Cardiac septum (tissue), 1 donor: Measurements from ENCODE around the gene CNOT8. TPM values are rescaled to one million over a fixed set of nuclear protein-coding genes. Genes with fewer than 3 reads are reported as not detected.

ENCODE experiments used
- DNase-seq: peaks from one replicate; pipeline ENCODE4 v3.0.0-alpha.2; 2020; ENCODE audit warnings: low spot score
- intact Hi-C: fragments of 100-400 bp; cut with DNase I; formaldehyde crosslinking; loops from one replicate; pipeline ENCODE4 v1.14.0; 2022
- total RNA-seq: library from RNA; stranded (reverse); fragmentation: NEBNext Ultra II Directional; extraction: Animal tissue kit (Norgen Biotek cat#: 25700); gene quantifications from one replicate; pipeline ENCODE4 v1.2.1, GENCODE V29; 2021
- donor health status: DM: no; HTN: no; CAD: no.

CNOT8 gene
- total RNA-seq, 1 donor from 2014 or later: 22.5 TPM

DNA sequence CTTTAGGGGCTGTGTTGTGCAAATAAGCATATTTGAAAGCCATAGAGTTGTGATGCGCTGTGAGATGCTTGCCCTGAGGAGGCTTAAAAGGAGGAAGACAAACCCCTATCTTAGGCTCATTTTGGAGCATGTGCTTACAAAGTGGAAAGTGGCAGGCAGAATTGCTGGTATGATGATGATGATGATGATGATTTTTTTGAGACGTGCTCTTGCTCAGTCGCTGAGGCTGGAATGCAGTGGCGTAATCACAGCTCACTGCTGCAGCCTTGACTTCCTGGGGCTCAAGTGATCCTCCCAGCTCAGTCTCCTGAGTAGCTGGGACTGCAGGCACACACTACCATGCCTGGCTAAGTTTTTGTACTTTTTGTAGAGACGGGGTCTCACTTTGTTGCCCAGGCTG is 1.7 kb downstream of the CNOT8 start:
- no peak for DNase-seq
- intact Hi-C loops: no loop called here

DNA sequence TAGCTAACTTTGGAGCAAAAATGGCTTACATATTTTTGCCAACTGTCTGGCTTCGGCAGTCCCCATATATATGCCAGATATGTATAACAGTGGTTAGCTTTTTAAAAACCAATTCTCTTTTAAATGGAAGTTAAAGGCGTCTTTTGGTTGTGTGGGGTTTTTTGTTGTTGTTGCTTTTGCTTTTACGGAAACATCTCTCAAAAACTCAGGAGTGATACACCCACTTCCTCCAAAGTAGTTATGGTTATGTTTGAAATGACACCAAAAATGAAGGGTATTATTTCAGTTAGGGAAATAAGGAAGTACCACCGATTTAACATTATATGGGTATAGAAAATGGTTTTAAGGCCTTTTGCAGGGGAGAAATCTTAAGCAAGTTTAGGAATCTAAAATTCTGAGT is 2.3 kb downstream of the CNOT8 start:
- intact Hi-C loops: no loop called here
- no peak for DNase-seq

GRCh38 chr5:154861946-154862345 is 3.5 kb downstream of the CNOT8 start:
- DNase-seq: no peak
- intact Hi-C loops: no loop called here

GRCh38 chr5:154862766-154863165 is 4.3 kb downstream of the CNOT8 start:
- intact Hi-C loops: no loop called here
- DNase-seq: no peak

DNA sequence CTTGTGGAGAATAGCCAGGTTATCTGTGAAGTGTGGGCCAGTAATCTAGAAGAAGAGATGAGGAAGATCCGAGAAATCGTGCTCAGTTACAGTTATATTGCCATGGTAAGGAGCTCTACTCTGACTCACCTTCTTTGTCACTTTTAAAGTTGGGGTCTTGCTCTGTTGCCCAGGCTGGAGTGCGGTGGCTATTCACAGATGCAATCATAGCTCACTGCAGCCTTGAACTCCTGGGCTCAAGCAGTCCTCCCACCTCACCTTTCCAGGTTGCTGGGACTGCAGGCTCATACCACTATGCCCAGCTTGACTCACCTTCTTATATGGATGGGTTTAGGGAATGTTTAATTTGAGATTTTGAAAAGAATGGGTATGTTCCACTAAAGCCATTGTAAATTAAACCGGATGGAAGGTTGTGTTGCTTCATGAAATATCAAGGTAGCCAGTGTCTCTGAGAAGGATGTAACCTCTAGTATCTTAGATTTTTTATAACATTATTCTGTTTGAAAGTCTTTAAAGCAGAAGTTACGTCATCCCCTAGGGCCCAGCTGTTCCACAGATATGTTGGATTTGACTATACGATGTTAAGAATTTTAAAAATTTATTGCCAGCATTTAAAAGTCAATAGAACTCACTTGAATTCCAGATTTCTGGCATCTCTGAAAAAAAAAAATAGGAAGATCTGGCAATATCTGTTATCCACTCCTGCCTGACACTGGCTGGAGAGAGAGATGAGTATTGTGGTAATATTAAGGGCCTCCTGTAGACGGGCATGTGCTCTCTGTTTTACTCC is 5.1 kb downstream of the CNOT8 start:
- intact Hi-C loops: no loop called here
- DNase-seq: no peak

DNA sequence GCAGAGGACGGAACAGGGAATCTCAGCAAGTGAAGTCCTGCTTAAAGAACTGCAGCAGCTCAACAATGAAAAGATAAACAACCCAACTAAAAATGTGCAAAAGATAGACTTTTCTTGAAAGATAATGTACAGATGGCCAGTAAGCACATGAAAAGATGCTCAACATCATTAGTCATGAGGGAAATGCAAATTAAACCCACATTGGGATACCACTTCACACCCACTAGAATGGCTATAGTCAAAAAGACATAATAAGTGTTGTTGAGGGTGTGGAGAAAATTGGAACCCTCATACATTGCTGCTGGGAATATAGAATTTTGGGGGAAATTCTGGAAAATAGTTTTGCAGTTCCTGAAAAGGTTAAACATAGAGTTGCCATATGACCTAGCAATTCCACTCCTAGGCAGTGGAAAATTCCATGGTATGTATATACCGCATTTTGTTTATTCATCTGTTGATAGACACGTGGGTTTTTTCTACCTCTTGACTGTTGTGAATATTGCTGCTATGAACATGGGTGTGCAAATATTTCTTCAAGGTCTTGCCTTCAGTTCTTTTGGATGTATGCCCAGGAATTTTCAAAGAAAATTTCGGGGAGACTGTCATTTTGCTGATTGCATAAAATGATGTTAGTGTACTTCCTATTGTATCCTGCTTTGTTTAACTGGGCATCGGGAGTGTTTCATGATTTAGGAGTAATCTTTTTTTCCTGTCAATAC is 7.2 kb downstream of the CNOT8 start:
- intact Hi-C loops: no loop called here
- DNase-seq: no peak

DNA sequence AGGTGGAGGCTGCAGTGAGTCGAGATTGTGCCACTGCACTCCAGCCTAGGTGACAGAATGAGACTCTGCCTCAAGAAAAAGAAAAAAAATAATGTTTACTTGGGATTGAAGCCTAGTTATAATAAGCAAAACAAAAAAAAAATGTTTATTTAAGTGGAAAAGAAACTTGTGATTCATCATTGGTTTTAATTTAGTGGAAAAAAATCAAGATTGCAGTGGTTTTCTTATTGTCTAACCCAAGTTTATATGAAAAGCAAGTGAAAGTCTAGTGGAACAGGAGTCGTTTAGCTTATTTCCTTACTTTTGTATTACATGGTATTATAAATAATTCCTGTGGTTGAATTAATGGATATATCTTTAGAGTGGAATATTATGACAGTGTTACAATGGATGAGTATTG is 8.4 kb downstream of the CNOT8 start:
- intact Hi-C loops: no loop called here
- no peak for DNase-seq

- no peak for DNase-seq
- intact Hi-C loops: no loop called here
Measured at GRCh38 chr5:154868702-154869101, 10.3 kb downstream of the CNOT8 start.

- intact Hi-C loops: no loop called here
- DNase-seq: no peak
Measured at GRCh38 chr5:154871734-154872133, 13.3 kb downstream of the CNOT8 start.

- intact Hi-C loops: no loop called here
- no peak for DNase-seq
Measured at GRCh38 chr5:154873791-154874331, 15.4 kb downstream of the CNOT8 start.

DNA sequence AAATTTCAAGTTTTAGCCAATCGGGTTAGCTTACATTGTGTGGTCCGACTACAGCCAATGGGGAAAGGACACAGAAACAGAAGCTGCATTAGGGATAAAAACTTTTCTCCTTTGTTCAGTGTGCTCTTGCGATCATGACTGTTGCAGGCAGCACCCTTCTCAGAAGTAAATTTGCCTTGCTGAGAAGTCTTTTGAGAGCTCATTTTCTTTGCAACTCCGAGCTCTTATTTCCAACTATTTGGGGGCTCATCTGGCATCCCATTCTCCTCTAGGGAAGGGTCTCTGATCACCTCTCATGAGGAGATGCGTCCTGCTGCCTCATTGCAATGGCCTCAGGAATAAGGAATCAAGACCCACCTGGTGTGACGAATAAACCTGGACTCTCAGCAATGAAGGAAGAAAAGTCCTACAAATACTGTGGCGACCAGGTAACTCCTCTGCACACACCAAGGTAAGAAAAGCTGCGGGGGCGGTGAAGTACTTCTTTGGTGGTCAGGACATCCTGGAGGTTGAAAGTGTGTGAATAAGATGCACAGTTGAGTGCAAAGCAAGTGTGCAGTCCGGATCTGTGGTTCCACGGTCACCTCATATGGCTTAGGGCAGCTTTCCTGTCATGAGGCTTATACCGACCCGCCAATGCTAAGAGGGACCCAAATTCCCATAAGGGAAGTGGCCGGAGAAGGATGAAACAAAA is 20.4 kb downstream of the CNOT8 start:
- intact Hi-C loops: no loop called here
- no peak for DNase-seq

DNA sequence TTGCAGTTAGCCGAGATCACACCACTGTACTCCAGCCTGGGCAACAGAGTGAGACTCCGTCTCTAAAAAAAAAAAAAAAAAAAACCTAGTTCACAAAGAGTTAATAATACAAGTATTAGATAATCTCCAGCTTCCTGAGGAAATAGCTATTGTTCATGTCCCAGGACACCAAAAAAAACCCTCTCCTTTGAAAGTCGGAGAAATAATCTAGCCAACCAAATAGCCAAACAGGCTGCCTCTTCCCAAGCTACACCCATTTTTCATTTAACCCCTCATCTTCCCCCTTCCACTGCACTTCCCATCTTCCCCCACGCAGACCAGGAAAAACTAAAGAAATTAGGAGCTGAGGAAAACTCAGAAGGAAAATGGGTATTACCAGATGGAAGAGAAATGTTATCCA is 23.6 kb downstream of the CNOT8 start:
- intact Hi-C loops: no loop called here
- no peak for DNase-seq

DNA sequence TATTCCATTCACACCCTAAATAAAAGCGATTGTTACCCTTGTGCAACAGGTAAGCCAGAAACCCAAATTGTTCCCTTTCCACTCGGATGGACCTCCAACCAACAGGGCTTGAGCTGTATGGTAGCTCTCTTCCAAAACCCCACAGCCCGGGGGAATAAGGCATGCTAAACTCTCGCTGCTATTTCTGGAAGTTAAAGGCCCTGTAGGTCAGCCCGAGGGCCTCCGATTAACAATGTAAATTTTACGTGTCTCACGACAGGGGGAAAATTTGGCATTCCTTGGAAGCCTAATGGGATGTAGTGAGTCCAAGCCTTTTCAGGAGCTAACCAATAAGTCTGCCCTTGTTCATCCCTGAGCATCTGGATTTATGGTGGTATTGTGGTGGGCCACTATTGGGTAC is 26.0 kb downstream of the CNOT8 start:
- DNase-seq: no peak
- intact Hi-C loops: no loop called here

- no peak for DNase-seq
- intact Hi-C loops: no loop called here
Measured at GRCh38 chr5:154885439-154885838, 27.0 kb downstream of the CNOT8 start.

DNA sequence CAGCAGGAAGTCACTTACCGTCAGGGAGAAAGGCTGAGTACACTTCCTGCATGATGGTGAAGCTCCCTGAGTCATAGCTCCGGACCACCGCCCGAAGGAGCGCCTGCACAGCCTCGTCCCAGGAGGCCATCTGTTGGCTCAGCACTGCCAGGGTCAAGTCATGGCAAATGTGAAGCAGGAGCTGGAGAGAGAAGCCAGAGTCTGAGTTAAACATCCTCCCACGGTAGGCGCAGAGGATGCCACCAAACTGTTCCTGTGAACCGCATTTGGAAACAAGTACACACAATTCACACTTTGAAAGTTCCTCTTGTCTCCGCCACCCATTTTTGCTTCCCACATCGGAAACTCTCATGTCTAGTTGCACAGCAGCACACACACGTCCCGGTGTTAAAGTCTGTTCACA is 33.9 kb downstream of the CNOT8 start:
- intact Hi-C loops: no loop called here
- no peak for DNase-seq

DNA sequence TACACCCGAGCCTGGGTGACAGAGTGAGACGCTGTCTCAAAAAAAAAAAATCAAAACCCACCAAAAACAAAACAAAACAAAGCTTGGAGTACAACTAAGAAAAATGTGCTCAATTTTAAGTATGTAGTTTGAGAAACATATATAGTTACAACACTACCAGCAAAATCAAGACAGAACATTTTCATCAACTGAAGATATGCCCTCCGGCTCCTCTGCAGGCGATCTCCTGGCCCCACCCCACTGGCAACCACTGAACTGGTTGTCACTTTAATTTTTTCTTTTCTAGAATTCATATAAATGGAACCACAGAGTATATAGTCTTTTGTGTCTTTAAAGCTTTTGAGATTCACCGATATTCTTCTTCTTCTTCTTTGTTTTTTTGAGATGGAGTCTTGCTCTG is 35.0 kb downstream of the CNOT8 start:
- no peak for DNase-seq
- intact Hi-C loops: no loop called here

DNA sequence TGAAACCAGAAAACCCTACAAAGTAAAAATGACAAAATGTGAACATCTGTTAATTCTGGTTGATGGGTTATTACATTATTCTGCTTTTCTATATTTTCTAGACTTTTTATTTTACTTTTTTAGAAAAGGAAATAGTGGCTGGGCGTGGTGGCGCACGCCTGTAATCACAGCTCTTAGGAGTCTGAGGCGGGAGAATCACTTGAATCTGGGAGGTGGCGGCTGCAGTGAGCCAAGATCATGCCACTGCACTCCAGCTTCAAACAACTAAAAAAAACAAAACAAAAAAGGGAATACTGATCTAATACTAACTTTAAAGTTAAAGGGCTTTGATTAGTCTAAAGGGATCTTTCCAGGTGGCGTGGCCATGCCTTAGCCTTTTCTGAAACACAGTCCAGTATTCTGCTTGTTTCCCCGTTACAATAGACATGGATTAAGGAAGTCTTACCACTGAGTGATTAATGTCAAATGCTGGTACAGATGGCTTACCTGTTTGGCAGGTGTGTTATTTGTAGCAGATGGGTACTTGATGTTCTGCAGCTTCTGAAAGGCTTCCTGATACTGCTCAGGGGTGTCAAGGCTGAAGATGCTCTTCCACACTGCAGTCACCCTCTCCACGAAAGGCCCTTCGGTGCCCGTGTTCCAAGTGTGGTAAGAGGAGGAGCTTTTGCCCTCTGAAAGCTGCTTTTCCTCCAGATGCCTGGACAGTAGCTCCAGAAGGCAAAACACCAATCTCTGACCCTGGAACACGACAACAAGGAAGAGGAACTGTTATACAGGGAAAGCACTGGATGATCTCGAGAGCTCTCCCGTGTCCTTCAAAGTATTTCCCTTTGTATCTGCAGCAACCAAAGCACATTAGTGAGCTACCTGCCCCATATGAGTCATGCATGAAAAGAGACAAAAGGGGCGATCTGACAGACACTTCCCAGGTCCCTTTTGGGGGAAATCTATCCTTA is 37.5 kb downstream of the CNOT8 start:
- no peak for DNase-seq
- intact Hi-C loops: no loop called here

GRCh38 chr5:154896562-154897165 is 38.2 kb downstream of the CNOT8 start:
- no peak for DNase-seq
- intact Hi-C loops: no loop called here

DNA sequence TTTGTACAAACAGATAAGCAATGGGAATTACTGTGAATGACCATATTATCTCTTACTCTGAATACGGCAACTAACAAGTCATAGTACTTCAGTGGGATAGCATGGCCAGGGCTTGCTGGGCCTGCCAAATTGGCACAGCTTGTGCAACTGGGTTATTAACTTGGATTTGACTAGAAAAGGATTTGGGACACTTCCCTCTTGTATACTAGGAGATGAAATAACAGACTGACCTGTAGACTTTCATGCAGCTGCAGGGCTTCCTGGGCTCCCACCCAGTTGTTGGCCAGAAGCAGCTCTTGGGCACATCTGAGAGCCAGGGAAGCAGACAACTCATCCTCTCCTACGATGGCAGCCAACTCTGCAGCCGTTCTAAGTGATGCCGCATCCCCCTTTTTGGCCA is 39.8 kb downstream of the CNOT8 start:
- DNase-seq: no peak
- intact Hi-C loops: no loop called here
